IPS DF 19.7 (cell line): Measurements from ENCODE around the gene TRIM32.

Experiments used
- DNase-seq: peaks from one replicate; pipeline ENCODE4 v3.0.0-alpha.2; 2013; ENCODE audit warnings: low read depth, low spot score

TRIM32 gene, protein sequence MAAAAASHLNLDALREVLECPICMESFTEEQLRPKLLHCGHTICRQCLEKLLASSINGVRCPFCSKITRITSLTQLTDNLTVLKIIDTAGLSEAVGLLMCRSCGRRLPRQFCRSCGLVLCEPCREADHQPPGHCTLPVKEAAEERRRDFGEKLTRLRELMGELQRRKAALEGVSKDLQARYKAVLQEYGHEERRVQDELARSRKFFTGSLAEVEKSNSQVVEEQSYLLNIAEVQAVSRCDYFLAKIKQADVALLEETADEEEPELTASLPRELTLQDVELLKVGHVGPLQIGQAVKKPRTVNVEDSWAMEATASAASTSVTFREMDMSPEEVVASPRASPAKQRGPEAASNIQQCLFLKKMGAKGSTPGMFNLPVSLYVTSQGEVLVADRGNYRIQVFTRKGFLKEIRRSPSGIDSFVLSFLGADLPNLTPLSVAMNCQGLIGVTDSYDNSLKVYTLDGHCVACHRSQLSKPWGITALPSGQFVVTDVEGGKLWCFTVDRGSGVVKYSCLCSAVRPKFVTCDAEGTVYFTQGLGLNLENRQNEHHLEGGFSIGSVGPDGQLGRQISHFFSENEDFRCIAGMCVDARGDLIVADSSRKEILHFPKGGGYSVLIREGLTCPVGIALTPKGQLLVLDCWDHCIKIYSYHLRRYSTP

DNA sequence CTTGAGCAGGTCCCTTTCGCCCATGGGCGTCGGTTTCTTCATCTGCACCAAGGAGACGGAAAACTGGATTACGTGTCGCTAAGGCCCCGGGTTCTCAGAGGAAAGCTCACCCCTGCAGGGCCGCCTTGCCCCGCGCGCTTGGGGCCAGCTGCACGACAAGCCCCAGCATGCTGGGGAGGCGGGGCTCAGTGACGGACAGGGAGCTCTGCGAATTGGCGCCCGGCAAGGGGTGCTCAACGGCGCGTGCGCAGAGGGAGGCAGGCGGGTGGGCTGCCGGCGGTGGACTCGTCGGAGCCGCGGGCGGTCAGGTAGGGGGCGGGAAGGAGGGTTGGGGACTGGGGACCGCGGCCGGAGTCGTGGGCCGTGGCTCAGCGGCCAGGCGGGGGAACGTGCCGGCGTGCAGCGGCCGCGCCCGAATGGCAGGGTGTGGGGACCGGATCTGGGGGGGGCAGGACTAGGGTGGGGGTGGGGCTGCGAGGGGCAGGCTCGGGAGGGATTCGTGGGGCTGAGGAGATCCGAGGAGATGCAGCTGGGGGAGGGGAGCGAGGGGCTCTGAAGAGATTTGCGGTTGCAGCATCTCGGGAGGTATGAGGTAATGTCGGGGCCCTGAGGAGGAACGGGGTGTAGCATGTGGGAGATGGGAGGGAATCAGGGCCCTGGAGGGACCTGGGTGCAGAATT, at the start of gene TRIM32:
TSS of gene TRIM32 (plus strand) at position 232 of the 680 bp plus-strand sequence. CDS start 10,438 bp downstream, outside the sequence.
- peak; percentile 45 for DNase-seq

DNA sequence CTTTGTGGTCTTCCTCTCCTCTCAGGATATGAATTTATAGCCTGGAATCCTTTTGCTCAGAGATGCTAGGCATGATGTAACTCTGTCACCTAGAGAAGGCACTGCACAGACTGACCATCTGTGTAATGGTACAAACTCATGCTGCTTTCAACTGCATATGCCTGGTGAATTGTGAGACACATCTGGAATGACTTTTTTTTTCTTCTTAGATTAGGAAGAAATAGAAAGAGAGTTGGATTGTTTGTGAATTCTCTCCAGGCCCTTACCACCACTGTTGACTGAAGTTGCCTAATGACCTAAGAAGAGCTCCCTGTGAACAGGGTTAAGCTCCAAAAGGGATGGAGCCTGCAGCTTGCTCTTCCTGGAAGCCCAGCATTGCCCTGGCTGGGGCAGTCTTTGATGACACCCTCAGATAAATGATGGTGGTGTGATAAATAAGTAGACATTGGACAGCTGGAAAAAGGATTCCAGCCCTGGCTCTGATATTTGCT, 47.8 kb upstream of the TRIM32 start:
- no peak for DNase-seq

DNA sequence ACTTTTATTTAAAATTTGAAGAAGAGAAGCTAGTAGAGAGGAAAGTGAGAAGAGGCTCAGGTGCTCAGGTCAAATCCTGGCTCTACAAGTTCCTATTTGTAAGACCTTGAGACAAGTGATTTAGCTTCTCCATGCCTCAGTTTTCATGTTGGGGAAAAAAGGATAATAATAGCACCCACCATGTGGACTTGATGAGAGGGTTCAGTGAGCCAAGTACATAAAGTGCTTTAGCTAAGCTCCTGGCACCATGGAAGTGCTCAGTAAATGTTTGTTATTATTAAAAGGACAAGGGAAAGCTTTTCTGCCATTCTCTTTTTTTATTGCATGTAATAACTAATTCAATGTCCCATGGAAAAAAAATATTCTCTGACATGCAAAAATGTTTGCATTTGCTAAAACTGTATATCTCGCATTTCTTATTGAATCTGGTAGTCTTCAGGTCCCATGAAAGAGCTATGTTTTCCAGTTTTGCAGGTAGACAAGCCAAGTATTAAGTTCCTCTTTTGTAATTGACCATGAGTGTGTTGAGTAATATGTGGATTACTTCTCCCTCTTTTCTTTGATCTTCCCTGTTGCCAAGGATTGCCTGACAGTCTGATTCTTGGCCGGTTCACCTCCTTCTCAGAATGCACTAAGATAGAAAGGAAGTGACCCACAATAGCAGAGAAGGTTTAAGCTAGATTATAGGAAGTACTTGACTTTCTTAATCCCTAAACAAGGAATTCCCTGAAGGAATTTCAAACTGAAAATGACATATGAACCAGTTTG, 45.6 kb upstream of the TRIM32 start:
- no peak for DNase-seq

DNA sequence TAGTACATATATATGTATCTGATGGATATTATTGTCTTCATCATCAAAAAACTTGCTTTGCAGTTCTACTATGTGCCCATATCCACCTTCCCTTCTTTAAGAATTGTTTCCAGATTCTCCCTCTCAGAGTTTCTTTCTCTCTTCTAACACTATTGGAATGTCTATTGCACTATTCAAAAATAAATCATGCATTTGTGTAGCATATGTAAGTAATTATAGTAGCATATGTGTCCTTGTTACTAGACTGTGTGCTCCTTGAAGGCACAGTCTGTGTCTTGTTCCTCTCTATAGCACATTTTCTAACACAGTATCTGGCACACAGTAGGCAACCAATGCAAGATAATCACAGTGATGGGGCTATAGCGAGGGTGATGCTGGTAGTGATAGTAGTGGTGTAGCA, 43.4 kb upstream of the TRIM32 start:
- no peak for DNase-seq

DNA sequence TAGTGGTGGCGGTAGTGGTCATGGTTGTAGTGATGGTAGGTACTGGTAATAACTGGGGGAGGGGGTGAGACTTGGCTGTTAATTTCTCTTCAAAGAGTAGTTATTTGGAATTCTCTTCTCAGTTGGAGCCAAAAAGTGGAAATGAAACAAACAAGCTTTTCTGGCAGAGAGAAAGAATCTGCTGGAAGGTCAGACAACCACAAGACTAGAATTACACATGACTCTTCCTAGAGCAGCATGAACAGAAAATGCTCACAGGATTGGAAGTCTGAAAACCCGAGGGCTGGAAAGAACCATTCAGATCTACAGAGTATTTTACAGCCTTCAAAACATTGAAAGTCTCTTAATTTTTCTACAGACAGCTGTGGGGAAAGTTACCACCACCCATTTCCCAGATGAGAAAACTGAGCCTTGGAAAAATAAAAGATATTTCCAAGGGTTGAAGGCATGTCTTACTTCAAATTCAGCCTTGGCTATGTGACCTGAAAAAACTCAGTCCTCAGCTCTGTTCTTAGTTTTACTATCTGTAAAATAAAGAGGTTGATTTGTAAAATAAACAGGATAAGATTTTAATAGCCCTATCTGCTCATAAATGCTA, 42.9 kb upstream of the TRIM32 start:
- no peak for DNase-seq

GRCh38 chr9:116646661-116647514, 40.2 kb upstream of the TRIM32 start:
- no peak for DNase-seq

GRCh38 chr9:116647515-116647809, 39.6 kb upstream of the TRIM32 start:
- no peak for DNase-seq

- DNase-seq = no peak
These were observed 33.6 kb upstream of the TRIM32 start for GRCh38 chr9:116653348-116654058.

DNA sequence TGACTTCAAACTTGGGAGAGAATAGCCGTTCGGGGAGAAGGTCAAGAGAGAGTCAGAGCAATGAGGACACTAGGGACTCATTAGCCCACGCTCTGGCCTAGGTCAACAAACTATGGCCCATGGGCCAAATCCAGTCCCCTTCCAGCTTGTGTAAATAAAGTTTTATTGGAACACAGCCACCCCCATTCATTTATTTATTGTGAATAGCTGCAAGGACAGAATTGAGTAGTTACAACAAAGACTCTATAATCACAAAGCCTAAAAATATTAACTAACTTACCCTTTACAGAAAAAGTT, 33.1 kb upstream of the TRIM32 start:
- DNase-seq = no peak

- DNase-seq = no peak
These were observed 30.6 kb upstream of the TRIM32 start for GRCh38 chr9:116656501-116656971.

- DNase-seq = no peak
These were observed 30.1 kb upstream of the TRIM32 start for GRCh38 chr9:116656977-116657376.

DNA sequence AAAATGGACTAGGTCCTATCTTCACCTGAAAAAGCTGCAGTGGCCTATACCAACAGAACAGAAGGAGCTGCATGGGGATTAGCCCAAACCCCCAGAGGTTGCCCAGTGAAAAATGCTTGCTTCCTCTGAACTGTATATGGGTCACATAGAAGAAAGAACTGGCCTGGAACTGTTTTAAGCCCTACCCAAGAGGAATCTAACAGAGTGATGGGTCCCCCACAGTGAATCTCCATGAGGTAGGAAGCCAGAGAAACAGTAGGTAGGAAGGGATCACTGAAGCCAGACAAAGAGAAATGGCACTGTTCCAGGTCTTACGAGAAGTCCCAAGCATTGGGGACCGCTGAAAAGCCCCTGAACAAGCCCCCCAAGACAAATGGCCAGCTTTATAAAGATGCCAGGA, 28.8 kb upstream of the TRIM32 start:
- DNase-seq = no peak

DNA sequence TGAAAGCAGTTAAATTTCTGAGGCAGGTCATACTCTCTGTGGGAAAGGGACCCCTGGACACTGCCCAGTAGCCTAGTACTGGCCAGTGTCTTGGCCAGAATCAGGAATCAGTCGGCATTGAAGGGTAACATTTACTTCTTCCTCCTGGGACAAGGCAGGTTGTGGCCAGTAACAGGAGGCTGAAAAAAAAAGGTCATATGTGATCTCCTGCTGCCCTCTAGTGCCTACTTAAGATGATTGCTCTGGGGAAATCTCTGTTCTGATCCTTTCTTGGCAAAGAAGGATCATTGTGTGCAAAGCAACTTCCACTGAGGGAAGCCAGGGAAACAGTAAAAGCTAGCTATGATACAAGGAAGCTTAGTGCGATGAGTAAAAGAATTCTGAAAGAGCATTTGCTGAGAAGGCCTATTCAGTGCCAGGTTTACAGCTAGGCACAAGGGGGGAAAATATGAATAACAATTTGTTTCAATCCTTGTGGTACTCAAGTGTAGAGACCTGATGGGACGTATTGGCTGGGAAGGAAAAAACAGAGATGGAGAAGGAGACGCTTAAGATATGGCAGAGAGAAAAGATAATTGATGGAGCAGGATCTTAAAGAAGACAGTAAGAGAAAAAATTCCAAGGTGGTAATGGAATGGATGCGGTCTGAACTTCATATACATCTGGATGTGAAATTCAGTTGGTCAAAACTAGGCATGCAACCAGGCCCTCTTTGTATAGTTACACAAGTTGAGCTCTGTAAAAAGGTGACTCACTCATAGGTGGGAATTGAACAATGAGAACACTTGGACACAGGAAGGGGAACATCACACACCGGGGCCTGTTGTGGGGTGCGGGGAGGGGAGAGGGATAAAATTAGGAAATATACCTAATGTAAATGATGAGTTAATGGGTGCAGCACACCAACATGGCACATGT, 25.8 kb upstream of the TRIM32 start:
- no peak for DNase-seq

DNA sequence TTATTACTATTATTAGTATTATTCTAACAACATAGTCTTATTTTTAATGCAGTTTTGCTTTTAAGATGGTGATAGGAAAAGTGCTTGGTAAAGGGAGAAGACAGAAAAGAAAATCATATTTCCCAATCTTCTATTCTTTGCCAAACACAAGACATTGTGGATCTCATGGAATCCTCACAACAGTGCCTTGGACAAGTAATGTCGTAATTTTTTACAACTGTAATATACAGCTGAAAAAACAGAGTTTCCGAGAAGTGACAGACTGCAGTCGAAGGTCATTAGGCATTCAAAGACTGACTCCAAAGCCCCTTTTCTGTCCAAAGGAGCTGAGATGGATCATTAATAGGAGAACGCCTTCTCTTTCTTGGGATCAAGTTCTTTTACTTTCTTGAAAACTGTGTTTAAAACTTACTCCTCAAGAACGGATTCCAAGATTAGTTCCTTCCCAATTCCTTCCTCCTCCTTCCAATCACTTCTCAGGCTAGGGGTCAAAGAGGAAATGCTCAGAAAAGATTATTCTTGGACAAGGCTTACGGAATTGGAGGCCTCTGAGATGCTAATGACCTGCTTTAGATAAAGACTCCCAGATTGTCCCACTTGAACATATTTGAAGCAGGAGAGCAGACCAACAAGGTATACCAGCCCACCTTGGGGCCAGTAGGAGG, 24.3 kb upstream of the TRIM32 start:
- no peak for DNase-seq

GRCh38 chr9:116663581-116663980, 23.5 kb upstream of the TRIM32 start:
- no peak for DNase-seq

GRCh38 chr9:116668970-116669695, 18.0 kb upstream of the TRIM32 start:
- DNase-seq = no peak

DNA sequence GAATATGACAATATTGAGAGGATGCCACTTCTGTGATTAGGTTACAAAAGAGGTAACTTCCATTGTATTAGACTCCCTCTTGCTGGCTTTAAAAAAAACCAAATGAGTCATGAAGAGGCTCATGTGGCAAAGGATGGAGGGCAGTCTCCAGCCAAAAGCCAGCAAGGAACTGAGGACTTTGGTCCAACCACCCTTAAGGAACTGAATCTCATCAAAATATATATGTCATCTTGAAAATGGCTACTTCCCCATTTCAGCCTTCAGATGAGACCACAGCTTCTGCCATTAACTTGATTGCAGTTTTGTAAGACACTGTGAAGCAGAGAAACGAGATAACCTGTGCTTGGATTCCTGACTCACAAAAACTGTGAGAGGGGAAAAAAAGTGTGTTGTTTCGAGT, 15.5 kb upstream of the TRIM32 start:
- DNase-seq = no peak

DNA sequence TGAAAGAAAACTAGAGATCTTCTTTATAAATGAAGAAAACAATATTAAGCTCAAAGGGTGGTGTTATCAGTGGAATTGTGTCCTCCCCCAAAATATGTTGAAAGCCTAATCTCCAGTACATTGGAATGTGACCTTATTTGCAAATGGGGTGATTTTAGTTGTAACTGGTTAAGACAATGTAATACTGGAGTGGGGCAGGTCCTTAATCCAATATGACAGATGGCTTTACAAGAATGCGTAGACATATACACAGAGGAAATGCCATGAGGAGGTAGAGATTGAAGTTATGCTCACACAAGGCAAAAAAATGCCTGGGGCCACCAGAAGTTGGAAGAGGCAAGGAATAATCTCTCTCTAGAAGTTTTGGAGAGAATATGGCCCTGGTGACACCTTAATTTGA, 13.7 kb upstream of the TRIM32 start:
- no peak for DNase-seq
